GM21381 (cell line): ENCODE measurements around the gene TRAF6.
"Not testable (repeated sequence)": the region's sequence is repeated elsewhere in the genome, so short reads cannot be mapped to it uniquely, and the experiment has no call there.

Source experiments
- ATAC-seq: cut with Tn5 transposase; IDR thresholded peaks from one replicate; pipeline ENCODE4 v1.9.1; 2021; ENCODE audit warnings: mild to moderate bottlenecking, moderate library complexity; ENCODE audit not compliant: unreplicated experiment

Gene TRAF6

GRCh38 chr11:36493332-36493731 lies 16.7 kb downstream of the TRAF6 start:
- no peak for ATAC-seq

GRCh38 chr11:36492724-36493304 lies 17.3 kb downstream of the TRAF6 start:
- no peak for ATAC-seq

- ATAC-seq, result no peak
These were observed 19.9 kb downstream of the TRAF6 start for GRCh38 chr11:36490026-36490806.

GRCh38 chr11:36488096-36488495 lies 22.0 kb downstream of the TRAF6 start:
- peak; percentile 66 for ATAC-seq

GRCh38 chr11:36487619-36488018 lies 22.5 kb downstream of the TRAF6 start:
- no peak for ATAC-seq

GRCh38 chr11:36485298-36486002 lies 24.6 kb downstream of the TRAF6 start:
- no peak for ATAC-seq

GRCh38 chr11:36483042-36483441 lies 27.0 kb downstream of the TRAF6 start:
- ATAC-seq, result not testable (repeated sequence)

- no peak for ATAC-seq
These were observed 29.2 kb downstream of the TRAF6 start for GRCh38 chr11:36480833-36481232.

GRCh38 chr11:36478700-36479329 lies 31.3 kb downstream of the TRAF6 start:
- no peak for ATAC-seq

- no peak for ATAC-seq
These were observed 34.9 kb downstream of the TRAF6 start for GRCh38 chr11:36475192-36475591.

- no peak for ATAC-seq
These were observed 38.5 kb downstream of the TRAF6 start for GRCh38 chr11:36471577-36471976.

- ATAC-seq, result no peak
These were observed 39.9 kb downstream of the TRAF6 start for GRCh38 chr11:36469881-36470802.

GRCh38 chr11:36469063-36469462 lies 41.0 kb downstream of the TRAF6 start:
- ATAC-seq, result no peak

- no peak for ATAC-seq
These were observed 42.2 kb downstream of the TRAF6 start for GRCh38 chr11:36467916-36468315.

GRCh38 chr11:36467012-36467411 lies 43.1 kb downstream of the TRAF6 start:
- no peak for ATAC-seq

GRCh38 chr11:36465449-36466163 lies 44.5 kb downstream of the TRAF6 start:
- ATAC-seq, result no peak

GRCh38 chr11:36464720-36465119 lies 45.4 kb downstream of the TRAF6 start:
- no peak for ATAC-seq

- ATAC-seq, result no peak
These were observed 46.3 kb downstream of the TRAF6 start for GRCh38 chr11:36463781-36464180.

GRCh38 chr11:36462321-36462720 lies 47.8 kb downstream of the TRAF6 start:
- ATAC-seq, result no peak

- ATAC-seq, result no peak
These were observed 49.9 kb downstream of the TRAF6 start for GRCh38 chr11:36460220-36460619.
